Measurements from ENCODE around the gene PDE8A. TPM values are rescaled to one million over a fixed set of nuclear protein-coding genes. Genes with fewer than 3 reads are reported as not detected.

Gene PDE8A
- total and polyA plus RNA-seq, 2 experiments from 2014 or later = 5.6 to 7.5 TPM

DNA sequence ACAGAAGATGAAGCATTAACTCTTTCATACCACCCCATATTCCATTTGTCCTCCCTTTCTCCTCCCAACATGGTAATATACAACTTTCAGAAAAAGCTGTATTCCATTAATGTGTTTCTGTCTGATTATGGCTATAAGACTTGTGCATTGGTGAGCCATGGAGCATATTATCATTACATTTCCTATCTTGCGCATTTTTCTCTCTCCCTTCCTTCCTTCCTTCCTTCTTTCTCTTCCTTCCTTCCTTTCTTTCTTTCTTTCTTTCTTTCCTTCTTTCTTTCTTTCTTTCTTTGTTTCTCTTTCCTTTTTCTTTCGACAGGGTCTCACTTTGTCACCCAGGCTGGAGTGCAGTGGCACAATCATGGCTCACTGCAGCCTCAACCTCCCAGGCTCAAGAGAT lies 25.5 kb upstream of the PDE8A start:
- no peaks in the 10 kb centered on the region for H3K9me2 ChIP-seq (ENCODE audit: insufficient read depth)
- Mint-ChIP-seq H3K4me1 (peaks cover 33% of the 10 kb centered on the region), H3K36me3 (ENCODE audit: low read depth) (no peaks in the 10 kb centered on the region), H3K27ac (no peak overlapping the region), H3K27me3 (ENCODE audit: insufficient read depth, low read depth, poor library complexity) (no peaks in the 10 kb centered on the region), H3K4me3 (no peak overlapping the region), H3K9me3 (no peaks in the 10 kb centered on the region)
- no peak overlapping the region for H2AFZ ChIP-seq
- ATAC-seq (no peak), DNase-seq (ENCODE audit: low spot score) (no peak)
- H3F3A ChIP-seq (replicated peaks; ENCODE audit: low read depth) = no peaks in the 10 kb centered on the region; the same call in 1 of the 2 replicates
- no peak overlapping the region for H3K4me2 ChIP-seq
- H3K27me3 ChIP-seq (ENCODE audit: insufficient read depth) = no peaks in the 10 kb centered on the region
- TF ChIP-seq ZNF331 (CRISPR knock-in tag; IDR thresholded peaks at IDR 0.05; ENCODE audit: low read depth) (no peak), CTCF (conservative IDR thresholded peaks at IDR 0.05; ENCODE audit: low read depth in 2 of 2) (no peak), EZH2phosphoT487 (IDR thresholded peaks at IDR 0.05; ENCODE audit: unreplicated experiment) (no peak), CREB1 (CRISPR knock-in tag; IDR thresholded peaks at IDR 0.05; ENCODE audit: low read depth) (no peak), STAT1 (IDR thresholded peaks at IDR 0.05; ENCODE audit: unreplicated experiment) (no peak)
- TF ChIP-seq, protein P1, sequence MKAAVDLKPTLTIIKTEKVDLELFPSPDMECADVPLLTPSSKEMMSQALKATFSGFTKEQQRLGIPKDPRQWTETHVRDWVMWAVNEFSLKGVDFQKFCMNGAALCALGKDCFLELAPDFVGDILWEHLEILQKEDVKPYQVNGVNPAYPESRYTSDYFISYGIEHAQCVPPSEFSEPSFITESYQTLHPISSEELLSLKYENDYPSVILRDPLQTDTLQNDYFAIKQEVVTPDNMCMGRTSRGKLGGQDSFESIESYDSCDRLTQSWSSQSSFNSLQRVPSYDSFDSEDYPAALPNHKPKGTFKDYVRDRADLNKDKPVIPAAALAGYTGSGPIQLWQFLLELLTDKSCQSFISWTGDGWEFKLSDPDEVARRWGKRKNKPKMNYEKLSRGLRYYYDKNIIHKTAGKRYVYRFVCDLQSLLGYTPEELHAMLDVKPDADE (IDR thresholded peaks at IDR 0.05) = no peak
- H3K36me3 ChIP-seq (ENCODE audit: insufficient read depth) = no peaks in the 10 kb centered on the region
- no peaks in the 10 kb centered on the region for H4K20me1 ChIP-seq (replicated peaks; ENCODE audit: insufficient read depth)
- no peak overlapping the region for H3K27ac ChIP-seq (ENCODE audit: low read depth)
- H3K4me1 ChIP-seq (ENCODE audit: insufficient read depth) = peaks cover 25% of the 10 kb centered on the region
- no peak overlapping the region for H3K4me3 ChIP-seq
- no peaks in the 10 kb centered on the region for H3K79me2 ChIP-seq (replicated peaks; ENCODE audit: insufficient read depth)

DNA sequence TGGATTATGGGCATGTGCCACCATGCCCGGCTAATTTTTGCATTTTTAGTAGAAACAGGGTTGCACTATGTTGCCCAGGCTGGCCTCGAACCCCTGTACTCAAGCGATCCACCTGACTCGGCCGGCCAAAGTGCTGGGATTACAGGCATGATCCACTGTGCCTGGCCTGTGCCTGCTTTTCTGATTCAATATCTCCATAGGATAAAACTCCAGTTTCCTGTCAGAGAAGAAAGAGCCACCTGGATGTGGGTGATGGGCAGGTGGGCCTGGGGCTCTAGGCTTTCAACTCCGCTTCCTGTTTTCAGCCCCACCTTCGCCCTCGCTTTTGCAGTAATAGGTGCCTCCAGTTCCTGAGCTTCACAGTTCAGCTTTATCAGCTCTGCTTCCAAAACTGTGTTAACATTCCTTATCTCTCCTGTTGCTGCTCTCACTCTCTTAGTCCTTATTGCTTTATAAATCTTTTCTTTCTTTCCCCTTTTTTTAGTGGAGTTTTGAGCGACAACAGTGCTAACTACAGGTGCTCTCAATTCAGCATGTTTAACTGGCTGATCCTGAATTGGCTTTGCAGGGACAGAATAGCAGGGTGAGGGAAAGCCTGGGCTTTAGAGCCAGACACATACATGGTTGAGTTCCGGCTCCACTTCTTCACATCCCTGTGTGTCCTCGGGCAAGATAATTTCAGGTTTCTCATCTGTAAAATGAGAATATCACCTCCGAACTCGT lies 21.1 kb upstream of the PDE8A start:
- Histone ChIP-seq H3K27me3 (ENCODE audit: insufficient read depth) (no peaks in the 10 kb centered on the region), H3K4me2 (peak overlapping the region; percentile 72), H2AFZ (peak overlapping the region; percentile 44; the same call in 1 of the 2 replicates), H3K36me3 (ENCODE audit: insufficient read depth) (no peaks in the 10 kb centered on the region), H3K4me1 (ENCODE audit: insufficient read depth) (peaks cover 30% of the 10 kb centered on the region), H3K79me2 (replicated peaks; ENCODE audit: insufficient read depth) (no peaks in the 10 kb centered on the region), H3K4me3 (0 out of 2 replicates have a peak overlapping the region, but pooled peaks have one; percentile 32), H3K9me2 (ENCODE audit: insufficient read depth) (no peaks in the 10 kb centered on the region; the same call in 1 of the 2 replicates), H3F3A (replicated peaks; ENCODE audit: low read depth) (no peaks in the 10 kb centered on the region; the same call in 1 of the 2 replicates), H3K27ac (ENCODE audit: low read depth) (peak overlapping the region; percentile 67), H4K20me1 (replicated peaks; ENCODE audit: insufficient read depth) (no peaks in the 10 kb centered on the region)
- peak; percentile 72 for ATAC-seq
- H3K27ac Mint-ChIP-seq = peak overlapping the region; percentile 71
- H3K4me1 Mint-ChIP-seq = peaks cover 32% of the 10 kb centered on the region
- peak; percentile 76 for DNase-seq (ENCODE audit: low spot score)
- H3K36me3 Mint-ChIP-seq (ENCODE audit: low read depth) = no peaks in the 10 kb centered on the region; the same call in 1 of the 3 replicates
- no peaks in the 10 kb centered on the region for H3K27me3 Mint-ChIP-seq (ENCODE audit: insufficient read depth, low read depth, poor library complexity)
- H3K9me3 Mint-ChIP-seq = peaks cover 9% of the 10 kb centered on the region; the same call in 2 of the 3 replicates
- peak overlapping the region; percentile 23; the same call in 1 of the 3 replicates for H3K4me3 Mint-ChIP-seq
- TF ChIP-seq CTCF (conservative IDR thresholded peaks at IDR 0.05; ENCODE audit: low read depth in 2 of 2) (no peak), EZH2phosphoT487 (IDR thresholded peaks at IDR 0.05; ENCODE audit: unreplicated experiment) (no peak), CREB1 (CRISPR knock-in tag; IDR thresholded peaks at IDR 0.05; ENCODE audit: low read depth) (no peak), EZH2 (IDR thresholded peaks at IDR 0.05; ENCODE audit: low read depth, unreplicated experiment) (no peak)
- TF ChIP-seq, protein P2, sequence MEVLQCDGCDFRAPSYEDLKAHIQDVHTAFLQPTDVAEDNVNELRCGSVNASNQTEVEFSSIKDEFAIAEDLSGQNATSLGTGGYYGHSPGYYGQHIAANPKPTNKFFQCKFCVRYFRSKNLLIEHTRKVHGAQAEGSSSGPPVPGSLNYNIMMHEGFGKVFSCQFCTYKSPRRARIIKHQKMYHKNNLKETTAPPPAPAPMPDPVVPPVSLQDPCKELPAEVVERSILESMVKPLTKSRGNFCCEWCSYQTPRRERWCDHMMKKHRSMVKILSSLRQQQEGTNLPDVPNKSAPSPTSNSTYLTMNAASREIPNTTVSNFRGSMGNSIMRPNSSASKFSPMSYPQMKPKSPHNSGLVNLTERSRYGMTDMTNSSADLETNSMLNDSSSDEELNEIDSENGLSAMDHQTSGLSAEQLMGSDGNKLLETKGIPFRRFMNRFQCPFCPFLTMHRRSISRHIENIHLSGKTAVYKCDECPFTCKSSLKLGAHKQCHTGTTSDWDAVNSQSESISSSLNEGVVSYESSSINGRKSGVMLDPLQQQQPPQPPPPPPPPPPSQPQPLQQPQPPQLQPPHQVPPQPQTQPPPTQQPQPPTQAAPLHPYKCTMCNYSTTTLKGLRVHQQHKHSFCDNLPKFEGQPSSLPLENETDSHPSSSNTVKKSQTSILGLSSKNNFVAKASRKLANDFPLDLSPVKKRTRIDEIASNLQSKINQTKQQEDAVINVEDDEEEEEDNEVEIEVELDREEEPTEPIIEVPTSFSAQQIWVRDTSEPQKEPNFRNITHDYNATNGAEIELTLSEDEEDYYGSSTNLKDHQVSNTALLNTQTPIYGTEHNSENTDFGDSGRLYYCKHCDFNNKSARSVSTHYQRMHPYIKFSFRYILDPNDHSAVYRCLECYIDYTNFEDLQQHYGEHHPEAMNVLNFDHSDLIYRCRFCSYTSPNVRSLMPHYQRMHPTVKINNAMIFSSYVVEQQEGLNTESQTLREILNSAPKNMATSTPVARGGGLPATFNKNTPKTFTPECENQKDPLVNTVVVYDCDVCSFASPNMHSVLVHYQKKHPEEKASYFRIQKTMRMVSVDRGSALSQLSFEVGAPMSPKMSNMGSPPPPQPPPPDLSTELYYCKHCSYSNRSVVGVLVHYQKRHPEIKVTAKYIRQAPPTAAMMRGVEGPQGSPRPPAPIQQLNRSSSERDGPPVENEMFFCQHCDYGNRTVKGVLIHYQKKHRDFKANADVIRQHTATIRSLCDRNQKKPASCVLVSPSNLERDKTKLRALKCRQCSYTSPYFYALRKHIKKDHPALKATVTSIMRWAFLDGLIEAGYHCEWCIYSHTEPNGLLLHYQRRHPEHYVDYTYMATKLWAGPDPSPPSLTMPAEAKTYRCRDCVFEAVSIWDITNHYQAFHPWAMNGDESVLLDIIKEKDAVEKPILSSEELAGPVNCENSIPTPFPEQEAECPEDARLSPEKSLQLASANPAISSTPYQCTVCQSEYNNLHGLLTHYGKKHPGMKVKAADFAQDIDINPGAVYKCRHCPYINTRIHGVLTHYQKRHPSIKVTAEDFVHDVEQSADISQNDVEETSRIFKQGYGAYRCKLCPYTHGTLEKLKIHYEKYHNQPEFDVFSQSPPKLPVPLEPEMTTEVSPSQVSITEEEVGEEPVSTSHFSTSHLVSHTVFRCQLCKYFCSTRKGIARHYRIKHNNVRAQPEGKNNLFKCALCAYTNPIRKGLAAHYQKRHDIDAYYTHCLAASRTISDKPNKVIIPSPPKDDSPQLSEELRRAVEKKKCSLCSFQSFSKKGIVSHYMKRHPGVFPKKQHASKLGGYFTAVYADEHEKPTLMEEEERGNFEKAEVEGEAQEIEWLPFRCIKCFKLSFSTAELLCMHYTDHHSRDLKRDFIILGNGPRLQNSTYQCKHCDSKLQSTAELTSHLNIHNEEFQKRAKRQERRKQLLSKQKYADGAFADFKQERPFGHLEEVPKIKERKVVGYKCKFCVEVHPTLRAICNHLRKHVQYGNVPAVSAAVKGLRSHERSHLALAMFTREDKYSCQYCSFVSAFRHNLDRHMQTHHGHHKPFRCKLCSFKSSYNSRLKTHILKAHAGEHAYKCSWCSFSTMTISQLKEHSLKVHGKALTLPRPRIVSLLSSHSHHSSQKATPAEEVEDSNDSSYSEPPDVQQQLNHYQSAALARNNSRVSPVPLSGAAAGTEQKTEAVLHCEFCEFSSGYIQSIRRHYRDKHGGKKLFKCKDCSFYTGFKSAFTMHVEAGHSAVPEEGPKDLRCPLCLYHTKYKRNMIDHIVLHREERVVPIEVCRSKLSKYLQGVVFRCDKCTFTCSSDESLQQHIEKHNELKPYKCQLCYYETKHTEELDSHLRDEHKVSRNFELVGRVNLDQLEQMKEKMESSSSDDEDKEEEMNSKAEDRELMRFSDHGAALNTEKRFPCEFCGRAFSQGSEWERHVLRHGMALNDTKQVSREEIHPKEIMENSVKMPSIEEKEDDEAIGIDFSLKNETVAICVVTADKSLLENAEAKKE (CRISPR knock-in tag; IDR thresholded peaks at IDR 0.05) = no peak
